Measurements from ENCODE around the gene TBPL2. TPM values are rescaled to one million over a fixed set of nuclear protein-coding genes. Genes with fewer than 3 reads are reported as not detected.

The TBPL2 gene
- total and polyA plus RNA-seq, 2 of the 13 experiments (the other 11 are each of a cell fraction or from before 2014, with no cell fraction given): not detected

- no peak for TF ChIP-seq GRHL1 (CRISPR knock-in tag; conservative IDR thresholded peaks at IDR 0.05)
- TF ChIP-seq NR2C2 (CRISPR knock-in tag; IDR thresholded peaks at IDR 0.05; ENCODE audit: borderline replicate concordance): peak; percentile 66
- TF ChIP-seq ZNF580 (CRISPR knock-in tag; IDR thresholded peaks at IDR 0.05; ENCODE audit: borderline replicate concordance, low read depth): peak; percentile 48; the same call in 1 of the 2 replicates
- no peak; the same call in 1 of the 2 replicates for TF ChIP-seq ATF1 (CRISPR knock-in tag; IDR thresholded peaks at IDR 0.05)
- peak in 1 of 2 experiments; percentile 82; a peak in 2 of 4 replicates for TF ChIP-seq KLF16 (CRISPR knock-in tag; IDR thresholded peaks at IDR 0.05)
- no peak for TF ChIP-seq ZNF24 (IDR thresholded peaks at IDR 0.05)
- peak; percentile 35; the same call in 1 of the 2 replicates for TF ChIP-seq SP4 (CRISPR knock-in tag; IDR thresholded peaks at IDR 0.05)
- TF ChIP-seq ERF (CRISPR knock-in tag; IDR thresholded peaks at IDR 0.05): peak; percentile 24; the same call in 1 of the 2 replicates
- no peak for TF ChIP-seq CC2D1A (CRISPR knock-in tag; IDR thresholded peaks at IDR 0.05)
- peak; percentile 51; the same call in 1 of the 2 replicates for TF ChIP-seq ZNF160 (CRISPR knock-in tag; IDR thresholded peaks at IDR 0.05)
- TF ChIP-seq RBM39 (IDR thresholded peaks at IDR 0.05; ENCODE audit: low read depth, low read length, poor library complexity, severe bottlenecking): peak; percentile 78
- no peak; the same call in 1 of the 2 replicates for TF ChIP-seq ZNF543 (CRISPR knock-in tag; IDR thresholded peaks at IDR 0.05)
- TF ChIP-seq ZNF251 (CRISPR knock-in tag; IDR thresholded peaks at IDR 0.05): no peak
- no peak for TF ChIP-seq ETV6 (CRISPR knock-in tag; conservative IDR thresholded peaks at IDR 0.05)
- 0 out of 2 replicates have a peak, but pooled peaks have one; percentile 67 for TF ChIP-seq ZNF747 (CRISPR knock-in tag; IDR thresholded peaks at IDR 0.05; ENCODE audit: borderline replicate concordance)
- 0 out of 2 replicates have a peak, but pooled peaks have one; percentile 53 for TF ChIP-seq THYN1 (CRISPR knock-in tag; IDR thresholded peaks at IDR 0.05; ENCODE audit: borderline replicate concordance, low read depth)
- TF ChIP-seq NFKB2 (CRISPR knock-in tag; IDR thresholded peaks at IDR 0.05; ENCODE audit: borderline replicate concordance): peak; percentile 86; the same call in 1 of the 2 replicates
- TF ChIP-seq ZMYM4 (CRISPR knock-in tag; IDR thresholded peaks at IDR 0.05): peak; percentile 64
- TF ChIP-seq ZBTB42 (CRISPR knock-in tag; IDR thresholded peaks at IDR 0.05): no peak
- peak; percentile 65; the same call in 1 of the 2 replicates for TF ChIP-seq ZNF619 (CRISPR knock-in tag; IDR thresholded peaks at IDR 0.05)
- peak; percentile 32 for TF ChIP-seq GABPA (IDR thresholded peaks at IDR 0.05; ENCODE audit: low read depth, low read length)
- TF ChIP-seq GABPA (CRISPR knock-in tag; IDR thresholded peaks at IDR 0.05; ENCODE audit: low read depth): peak; percentile 76
- no peak for TF ChIP-seq ZNF530 (CRISPR knock-in tag; IDR thresholded peaks at IDR 0.05; ENCODE audit: low read depth)
- peak; percentile 44; the same call in 1 of the 2 replicates for TF ChIP-seq SUZ12 (IDR thresholded peaks at IDR 0.05; ENCODE audit: low read depth, low read length)
- no peak for TF ChIP-seq ZNF431 (CRISPR knock-in tag; IDR thresholded peaks at IDR 0.05; ENCODE audit: borderline replicate concordance, low read depth)
- no peak for TF ChIP-seq NFE2L2 (IDR thresholded peaks at IDR 0.05; ENCODE audit: low read length)
Measured at GRCh38 chr14:55411426-55412389, 28.7 kb downstream of the TBPL2 start, which contains the start of gene ATG14 (continued).

Data from HepG2 (cell line).